CD4-positive, alpha-beta memory T cell (primary cell): Measurements from ENCODE around the gene TBCB. TPM values are rescaled to one million over a fixed set of nuclear protein-coding genes. Genes with fewer than 3 reads are reported as not detected.
"Not testable (repeated sequence)": the region's sequence is repeated elsewhere in the genome, so short reads cannot be mapped to it uniquely, and the experiment has no call there.

ENCODE experiments used
- CTCF ChIA-PET: fragments of 350-600 bp; sonication (Branson Sonifier 250); formaldehyde crosslinking; loops from one replicate; lab custom pipeline; 2021; ENCODE audit warnings: inconsistent platforms; ENCODE audit not compliant: partially characterized antibody; lab: Charles Lee
- POLR2A ChIA-PET: fragments of 350-600 bp; sonication (Branson Sonifier 250); formaldehyde crosslinking; loops from one replicate; lab custom pipeline; 2021; ENCODE audit not compliant: partially characterized antibody; lab: Charles Lee
- DNase-seq, 5 donors: peaks; one replicate each; pipeline versions ENCODE4 v3.0.0 to v3.0.0-alpha.2; 2020 to 2022; ENCODE audit warnings: mixed read lengths in 1 of 5
- H3K27ac ChIP-seq: one replicate; pipeline ENCODE4 v1.7.0; 2013; ENCODE audit warnings: low read depth, low read length
- H3K27me3 ChIP-seq: 2 replicates; pipeline ENCODE4 v1.7.0; 2013; ENCODE audit warnings: mild to moderate bottlenecking, low read length, moderate library complexity; ENCODE audit not compliant: insufficient read depth
- H3K36me3 ChIP-seq: 2 replicates; pipeline ENCODE4 v1.7.0; 2013; ENCODE audit warnings: mild to moderate bottlenecking, low read length, moderate library complexity; ENCODE audit not compliant: insufficient read depth
- H3K4me1 ChIP-seq: 2 replicates; pipeline ENCODE4 v1.7.0; 2013; ENCODE audit warnings: mild to moderate bottlenecking, low read length, moderate library complexity; ENCODE audit not compliant: insufficient read depth
- H3K4me3 ChIP-seq, 2 donors: one replicate each; pipeline ENCODE4 v1.7.0; 2013; ENCODE audit warnings: low read length in 2 of 2, mild to moderate bottlenecking in 1 of 2
- H3K9me3 ChIP-seq, 2 donors: one replicate each; pipeline ENCODE4 v1.7.0; 2013; ENCODE audit warnings: low read length in 2 of 2, control low read depth in 1 of 2; ENCODE audit not compliant: control insufficient read depth in 1 of 2
- H3K27ac Mint-ChIP-seq, 7 donors: one replicate each; pipeline ENCODE4 v1.8.0; 2020 to 2021; ENCODE audit warnings: mixed read lengths in 7 of 7, mild to moderate bottlenecking in 6 of 7, inconsistent platforms in 3 of 7, moderate library complexity in 3 of 7
- H3K27me3 Mint-ChIP-seq, 2 donors: one replicate each; pipeline ENCODE4 v1.8.0; 2020 to 2021; ENCODE audit warnings: mixed read lengths in 2 of 2
- H3K36me3 Mint-ChIP-seq, 2 donors: one replicate each; pipeline ENCODE4 v1.8.0; 2020 to 2021; ENCODE audit warnings: mixed read lengths in 2 of 2, inconsistent platforms in 1 of 2, mild to moderate bottlenecking in 1 of 2
- H3K4me1 Mint-ChIP-seq, 4 donors: one replicate each; pipeline ENCODE4 v1.8.0; 2020 to 2021; ENCODE audit warnings: mixed read lengths in 4 of 4, mild to moderate bottlenecking in 1 of 4
- H3K4me3 Mint-ChIP-seq, 8 donors: one replicate each; pipeline ENCODE4 v1.8.0; 2020 to 2021; ENCODE audit warnings: mixed read lengths in 8 of 8, mild to moderate bottlenecking in 7 of 8, moderate library complexity in 6 of 8, inconsistent platforms in 3 of 8
- H3K9me3 Mint-ChIP-seq, 8 donors: one replicate each; pipeline ENCODE4 v1.8.0; 2020 to 2021; ENCODE audit warnings: mixed read lengths in 8 of 8, mild to moderate bottlenecking in 5 of 8, inconsistent platforms in 3 of 8, moderate library complexity in 1 of 8
- intact Hi-C: fragments of 100-400 bp; cut with micrococcal nuclease; formaldehyde crosslinking; loops from one replicate; pipeline ENCODE4 v1.15.1; 2023
- polyA plus RNA-seq, 2 donors: library from polyadenylated mRNA; unstranded; fragments of 300-500 nt; fragmentation: Illumina TruSeq; gene quantifications; one replicate each; pipeline ENCODE4 v1.2.3, GENCODE V29; 2021
- total RNA-seq, 2 experiments: library from RNA; stranded (reverse); gene quantifications; one replicate each; pipeline ENCODE4 v1.2.3, GENCODE V29; 2021

TBCB gene
- total and polyA plus RNA-seq, 4 experiments from 2014 or later: 148 to 308 (median 202) TPM

DNA sequence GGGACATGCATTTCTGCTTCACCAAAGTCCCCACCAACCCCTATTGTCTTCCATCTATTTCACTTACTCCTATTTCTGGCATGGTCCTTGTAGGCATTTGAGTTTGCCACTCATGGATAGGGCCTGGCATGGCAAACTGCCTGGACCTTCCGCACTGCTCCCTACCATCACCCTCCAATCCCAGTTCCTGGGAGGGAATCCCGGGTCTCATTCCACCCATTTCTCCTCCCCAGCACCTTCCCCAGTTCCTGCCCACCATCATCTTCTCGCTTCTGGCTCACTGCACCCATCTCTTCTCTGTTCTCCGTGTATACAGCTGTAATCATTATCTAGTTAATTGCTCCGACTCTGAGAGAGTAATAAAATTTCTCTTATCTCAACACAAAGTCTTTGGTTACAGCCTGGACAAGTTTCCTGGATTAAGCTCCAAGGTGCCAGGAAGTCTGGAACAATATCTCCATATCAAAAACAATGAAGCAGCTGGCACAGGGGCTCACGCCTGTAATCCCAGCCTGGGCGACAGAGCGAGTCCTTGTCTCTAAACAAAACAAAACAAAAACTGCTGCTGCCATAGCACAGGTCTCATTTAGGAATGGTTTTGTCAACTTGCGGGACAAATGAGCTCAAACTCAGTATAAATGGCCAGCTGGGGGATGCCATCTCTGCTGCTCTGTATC, 54.0 kb downstream of the TBCB start:
- intact Hi-C loops: no loop called here
- H3K4me1 ChIP-seq: peaks cover 3% of the 10 kb centered on the region
- H3K4me3 ChIP-seq: no peak overlapping the region
- no peak overlapping the region for H3K27ac ChIP-seq
- H3K9me3 ChIP-seq: no peaks in the 10 kb centered on the region
- no peaks in the 10 kb centered on the region for H3K36me3 ChIP-seq
- CTCF ChIA-PET: interaction anchor here (0.7 to 12.7 kb wide), 10 partner anchors 10 to 288 kb away, joined by 3 to 215 read pairs (median 4); no protein-coding TSS in a partner anchor
- Mint-ChIP-seq H3K36me3 (peaks cover 0 to 2% of the 10 kb centered on the region in 2 donors), H3K27ac (peak overlapping the region in 3 of 7 donors; percentile 5 to 80 (median 70)), H3K9me3 (no peaks in the 10 kb centered on the region), H3K4me1 (peaks cover 3 to 5% (median 4%) of the 10 kb centered on the region in 4 donors), H3K4me3 (no peak overlapping the region), H3K27me3 (no peaks in the 10 kb centered on the region)
- POLR2A ChIA-PET: interaction anchor here (0.6 to 2.8 kb wide), 3 partner anchors 17 to 42 kb away, joined by 3 to 18 read pairs (median 11); partner anchors contain the start of gene CAPNS1
- no peak for DNase-seq
- H3K27me3 ChIP-seq: no peaks in the 10 kb centered on the region

DNA sequence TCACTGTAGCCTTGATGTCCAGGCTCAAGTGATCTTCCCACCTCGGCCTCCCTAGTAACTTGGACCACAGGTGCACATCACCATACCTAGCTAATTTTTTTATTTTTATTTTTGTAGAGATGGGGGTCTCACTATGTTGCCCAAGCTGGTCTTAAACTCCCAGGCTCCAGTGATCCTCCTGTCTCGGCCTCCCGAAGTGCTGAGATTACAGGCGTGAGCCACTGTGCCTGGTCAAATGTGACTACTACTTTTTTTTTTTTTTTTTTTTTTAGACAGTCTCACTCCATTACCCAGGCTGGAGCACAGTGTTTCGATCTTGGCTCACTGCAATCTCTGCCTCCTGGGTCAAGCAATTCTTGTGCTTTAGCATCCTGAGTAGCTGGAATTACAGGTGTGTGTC, 57.6 kb downstream of the TBCB start:
- Histone ChIP-seq H3K4me1 (peaks cover 3% of the 10 kb centered on the region), H3K27me3 (no peaks in the 10 kb centered on the region), H3K27ac (no peak overlapping the region), H3K36me3 (no peaks in the 10 kb centered on the region), H3K9me3 (no peaks in the 10 kb centered on the region), H3K4me3 (no peak overlapping the region)
- DNase-seq: no peak
- no peaks in the 10 kb centered on the region for H3K27me3 Mint-ChIP-seq
- CTCF ChIA-PET: interaction anchor here (1.3 to 12.7 kb wide), 2 partner anchors 45 to 89 kb away, joined by 3 to 215 read pairs; no protein-coding TSS in a partner anchor
- no peak overlapping the region for H3K27ac Mint-ChIP-seq
- no peaks in the 10 kb centered on the region for H3K9me3 Mint-ChIP-seq
- H3K36me3 Mint-ChIP-seq: no peaks in the 10 kb centered on the region
- intact Hi-C loops: loop anchor here (5.0 kb wide), 1 partner anchor 291 kb away; no protein-coding TSS in a partner anchor
- POLR2A ChIA-PET: interaction anchor here (2.7 kb wide), 1 partner anchor 45 kb away, joined by 12 read pairs; no protein-coding TSS in a partner anchor
- H3K4me1 Mint-ChIP-seq: peaks cover 3 to 5% (median 4%) of the 10 kb centered on the region in 4 donors
- no peak overlapping the region for H3K4me3 Mint-ChIP-seq

DNA sequence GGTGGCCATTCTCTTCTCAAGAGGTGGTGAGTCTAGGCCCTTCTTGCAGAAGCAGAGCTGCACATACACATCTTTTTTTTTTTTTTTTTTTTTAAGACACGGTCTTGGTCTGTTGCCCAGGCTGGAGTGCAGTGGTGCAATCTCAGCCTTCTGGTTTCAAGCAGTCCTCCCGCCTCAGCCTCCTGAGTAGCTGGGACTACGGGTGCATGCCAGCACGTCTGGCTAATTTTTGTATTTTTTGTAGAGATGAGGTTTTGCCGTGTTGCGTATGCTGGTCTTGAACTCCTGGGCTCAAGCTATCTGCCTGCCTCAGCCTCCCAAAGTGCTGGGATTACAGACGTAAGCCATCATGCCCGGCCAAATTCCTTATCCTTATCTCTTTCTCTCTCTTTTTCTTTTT, 58.6 kb downstream of the TBCB start:
- H3K4me1 ChIP-seq, DNase-seq, H3K4me1 Mint-ChIP-seq, H3K9me3 ChIP-seq, H3K36me3 ChIP-seq, H3K27me3 Mint-ChIP-seq, H3K4me3 Mint-ChIP-seq, H3K9me3 Mint-ChIP-seq, H3K36me3 Mint-ChIP-seq, H3K27me3 ChIP-seq, H3K27ac ChIP-seq, H3K4me3 ChIP-seq: not testable (repeated sequence)
- intact Hi-C loops: loop anchor here (5.0 kb wide), 1 partner anchor 292 kb away; no protein-coding TSS in a partner anchor
- ChIA-PET POLR2A (interaction anchor here (2.7 kb wide), 1 partner anchor 46 kb away, joined by 12 read pairs; no protein-coding TSS in a partner anchor), CTCF (interaction anchor here (12.7 kb wide), 1 partner anchor 46 kb away, joined by 215 read pairs; no protein-coding TSS in a partner anchor)
- H3K27ac Mint-ChIP-seq: peak overlapping the region in 1 of 7 donors; percentile 56

Other genes starting within 250 kb of the TBCB start
- not detected for gene APLP1, start 246.9 kb upstream of the TBCB start, total RNA-seq
- gene APLP1, start 246.9 kb upstream of the TBCB start, polyA plus RNA-seq: under 1 TPM in 1 of 2 donors, not detected in 1; 0.70 TPM
- gene NFKBID, start 214.9 kb upstream of the TBCB start, total RNA-seq: 10 to 100 TPM; 36.6 to 50.0 TPM
- gene NFKBID, start 214.9 kb upstream of the TBCB start, polyA plus RNA-seq: 1 to 10 TPM; 1.3 to 7.1 TPM
- gene HCST, start 212.9 kb upstream of the TBCB start, total RNA-seq: 10 to 100 TPM; 66.2 to 75.2 TPM
- 100 to 1,000 TPM; 567 to 684 TPM for gene HCST, start 212.9 kb upstream of the TBCB start, polyA plus RNA-seq
- 10 to 100 TPM; 12.7 to 17.3 TPM for gene TYROBP, start 207.2 kb upstream of the TBCB start, total RNA-seq
- gene TYROBP, start 207.2 kb upstream of the TBCB start, polyA plus RNA-seq: 1 to 10 TPM; 2.3 to 2.5 TPM
- 10 to 100 TPM; 15.7 to 16.3 TPM for gene LRFN3, start 179.1 kb upstream of the TBCB start, total RNA-seq
- gene LRFN3, start 179.1 kb upstream of the TBCB start, polyA plus RNA-seq: 1 to 10 TPM in 1 of 2 donors, under 1 TPM in 1; 0.45 to 2.4 TPM
- 10 to 100 TPM; 25.7 to 25.8 TPM for gene SDHAF1, start 120.3 kb upstream of the TBCB start, total RNA-seq
- gene SDHAF1, start 120.3 kb upstream of the TBCB start, polyA plus RNA-seq: 10 to 100 TPM; 21.9 to 41.3 TPM
- 1 to 10 TPM; 4.8 to 5.0 TPM for gene SYNE4, start 106.7 kb upstream of the TBCB start, total RNA-seq
- gene SYNE4, start 106.7 kb upstream of the TBCB start, polyA plus RNA-seq: under 1 TPM in 1 of 2 donors, not detected in 1; 0.25 TPM
- gene ALKBH6, start 101.3 kb upstream of the TBCB start, total RNA-seq: 10 to 100 TPM; 50.9 to 51.0 TPM
- 10 to 100 TPM; 20.8 to 21.0 TPM for gene ALKBH6, start 101.3 kb upstream of the TBCB start, polyA plus RNA-seq
- 1 to 10 TPM; 2.4 TPM for gene CLIP3, start 82.6 kb upstream of the TBCB start, total RNA-seq
- gene CLIP3, start 82.6 kb upstream of the TBCB start, polyA plus RNA-seq: 1 to 10 TPM in 1 of 2 donors, under 1 TPM in 1; 0.37 to 1.5 TPM
- 1 to 10 TPM; 5.1 to 7.0 TPM for gene THAP8, start 61.2 kb upstream of the TBCB start, total RNA-seq
- gene THAP8, start 61.2 kb upstream of the TBCB start, polyA plus RNA-seq: 1 to 10 TPM; 4.0 to 8.6 TPM
- 1 to 10 TPM; 1.3 to 1.7 TPM for gene WDR62, start 60.6 kb upstream of the TBCB start, total RNA-seq
- gene WDR62, start 60.6 kb upstream of the TBCB start, polyA plus RNA-seq: under 1 TPM in 1 of 2 donors, not detected in 1; 0.08 TPM
- not detected for gene OVOL3, start 4.3 kb upstream of the TBCB start, total RNA-seq
- not detected for gene OVOL3, start 4.3 kb upstream of the TBCB start, polyA plus RNA-seq
- 10 to 100 TPM; 52.4 to 55.0 TPM for gene POLR2I, start 593 bp upstream of the TBCB start, total RNA-seq
- gene POLR2I, start 593 bp upstream of the TBCB start, polyA plus RNA-seq: 100 to 1,000 TPM; 146 to 163 TPM
- 100 to 1,000 TPM; 255 to 259 TPM for gene CAPNS1, start 24.6 kb downstream of the TBCB start, total RNA-seq
- gene CAPNS1, start 24.6 kb downstream of the TBCB start, polyA plus RNA-seq: 100 to 1,000 TPM; 123 to 184 TPM
- gene COX7A1, start 37.0 kb downstream of the TBCB start, total RNA-seq: not detected
- not detected for gene COX7A1, start 37.0 kb downstream of the TBCB start, polyA plus RNA-seq
- gene ZNF565, start 99.2 kb downstream of the TBCB start, total RNA-seq: 10 to 100 TPM in 1 of 2 experiments, 1 to 10 TPM in 1; 8.4 to 10.9 TPM
- 1 to 10 TPM in 1 of 2 donors, under 1 TPM in 1; 0.76 to 6.1 TPM for gene ZNF565, start 99.2 kb downstream of the TBCB start, polyA plus RNA-seq
- gene ZNF146, start 99.6 kb downstream of the TBCB start, total RNA-seq: 10 to 100 TPM; 74.9 to 75.7 TPM
- 10 to 100 TPM; 39.1 to 84.9 TPM for gene ZNF146, start 99.6 kb downstream of the TBCB start, polyA plus RNA-seq